IMR-90 (cell line): ENCODE measurements around the gene ITPK1.

ENCODE experiments used
- CTCF ChIP-seq: conservative IDR thresholded peaks from 2 replicates; pipeline ENCODE4 v1.5.1; 2012; ENCODE audit warnings: mild to moderate bottlenecking, low read depth, low read length, improper control_type of control experiment
- FOS ChIP-seq: fragments of 150-350 bp; IDR thresholded peaks from 2 replicates; pipeline ENCODE4 v1.6.1; 2016; ENCODE audit warnings: low read depth, low read length
- MAFK ChIP-seq: IDR thresholded peaks from 2 replicates; pipeline ENCODE4 v1.6.1; 2012; ENCODE audit warnings: low read depth, low read length, improper control_type of control experiment
- MXI1 ChIP-seq: IDR thresholded peaks from 2 replicates; pipeline ENCODE4 v1.6.1; 2012; ENCODE audit warnings: low read depth, mild to moderate bottlenecking, low read length, moderate library complexity, borderline replicate concordance
- POLR2A ChIP-seq: IDR thresholded peaks from 2 replicates; pipeline ENCODE4 v1.6.1; 2012; ENCODE audit warnings: mild to moderate bottlenecking, low read depth, low read length
- RAD21 ChIP-seq: IDR thresholded peaks from 2 replicates; pipeline ENCODE4 v1.6.1; 2012; ENCODE audit warnings: low read length, improper control_type of control experiment
- RCOR1 ChIP-seq: IDR thresholded peaks from 2 replicates; pipeline ENCODE4 v1.6.1; 2012; ENCODE audit warnings: mild to moderate bottlenecking, low read length, improper control_type of control experiment; ENCODE audit not compliant: insufficient replicate concordance
- RFX5 ChIP-seq: IDR thresholded peaks from 2 replicates; pipeline ENCODE4 v1.8.0; 2012; ENCODE audit warnings: low read depth, mild to moderate bottlenecking, low read length, moderate library complexity

- no peak for TF ChIP-seq CTCF
- no peak for TF ChIP-seq RAD21
- TF ChIP-seq MXI1, result no peak
- TF ChIP-seq RFX5, result no peak
- TF ChIP-seq FOS, result no peak
- TF ChIP-seq MAFK, result no peak
- TF ChIP-seq POLR2A, result no peak
- no peak for TF ChIP-seq RCOR1
Observed at GRCh38 chr14:93032421-93032936, 83.2 kb downstream of the ITPK1 start.
